Ramos (cell line): ENCODE data around the gene ARHGEF38.

Source experiments
- in situ Hi-C: fragments of 300-500 bp; cut with MboI; formaldehyde crosslinking; loops from one replicate; pipeline ENCODE4 v1.14.3; 2022; ENCODE audit warnings: low sequenced_read_pairs; ENCODE audit not compliant: unreplicated experiment

ARHGEF38 gene, protein sequence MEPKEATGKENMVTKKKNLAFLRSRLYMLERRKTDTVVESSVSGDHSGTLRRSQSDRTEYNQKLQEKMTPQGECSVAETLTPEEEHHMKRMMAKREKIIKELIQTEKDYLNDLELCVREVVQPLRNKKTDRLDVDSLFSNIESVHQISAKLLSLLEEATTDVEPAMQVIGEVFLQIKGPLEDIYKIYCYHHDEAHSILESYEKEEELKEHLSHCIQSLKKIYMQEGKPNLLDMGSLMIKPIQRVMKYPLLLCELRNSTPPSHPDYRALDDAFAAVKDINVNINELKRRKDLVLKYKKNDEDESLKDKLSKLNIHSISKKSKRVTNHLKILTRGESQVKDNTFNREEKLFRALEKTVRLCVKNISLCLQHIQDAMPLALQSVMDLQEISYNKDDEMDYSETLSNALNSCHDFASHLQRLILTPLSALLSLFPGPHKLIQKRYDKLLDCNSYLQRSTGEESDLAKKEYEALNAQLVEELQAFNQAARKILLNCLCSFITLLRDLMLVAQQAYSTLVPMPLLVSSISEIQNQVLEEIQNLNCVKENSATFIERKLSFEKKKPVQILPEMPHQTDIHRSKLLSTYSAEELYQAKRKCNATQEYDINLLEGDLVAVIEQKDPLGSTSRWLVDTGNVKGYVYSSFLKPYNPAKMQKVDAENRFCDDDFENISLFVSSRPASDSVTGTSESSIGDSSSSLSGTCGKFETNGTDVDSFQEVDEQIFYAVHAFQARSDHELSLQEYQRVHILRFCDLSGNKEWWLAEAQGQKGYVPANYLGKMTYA

DNA sequence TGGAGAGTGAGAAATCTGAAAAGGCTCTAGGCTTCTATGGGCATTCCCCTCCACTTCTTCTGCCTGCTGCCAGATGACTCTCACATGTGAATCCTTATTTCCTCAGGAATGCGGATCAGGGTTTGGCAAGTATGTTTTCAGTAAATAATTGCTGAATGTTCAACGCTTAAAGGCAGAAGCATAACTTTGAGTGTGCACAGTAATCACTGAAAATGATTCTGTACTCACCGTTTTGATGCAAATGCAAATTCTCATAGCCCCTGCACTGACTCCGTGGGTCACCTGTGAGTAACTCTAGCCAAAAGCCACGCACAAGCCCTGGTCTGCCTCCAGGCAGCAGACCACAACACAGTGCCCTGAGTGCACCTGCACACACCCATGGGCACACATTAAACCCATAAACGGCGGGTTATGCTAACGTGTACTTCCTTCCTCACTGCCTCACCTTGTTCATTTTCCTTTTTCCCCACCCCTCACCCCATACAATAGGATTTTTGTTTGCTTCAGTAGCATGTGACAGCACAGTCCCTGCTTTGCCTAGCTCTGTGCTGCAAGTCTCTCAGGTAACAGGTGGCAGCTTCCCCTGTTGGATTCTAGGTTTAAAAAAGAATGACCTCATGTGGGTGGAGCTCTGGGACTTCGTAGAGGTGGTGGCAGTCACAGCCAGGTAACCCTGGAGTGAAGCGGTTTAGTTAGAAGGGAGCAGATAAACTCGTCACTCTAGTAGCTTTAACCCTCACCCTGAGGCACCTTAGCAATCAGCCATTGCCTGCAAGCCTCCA lies at the start of gene ARHGEF38:
Gene ARHGEF38 (plus strand): TSS at position 656 of the 782 bp plus-strand sequence. CDS start 146 bp downstream, outside the sequence.
- in situ Hi-C loops = no loop called here

DNA sequence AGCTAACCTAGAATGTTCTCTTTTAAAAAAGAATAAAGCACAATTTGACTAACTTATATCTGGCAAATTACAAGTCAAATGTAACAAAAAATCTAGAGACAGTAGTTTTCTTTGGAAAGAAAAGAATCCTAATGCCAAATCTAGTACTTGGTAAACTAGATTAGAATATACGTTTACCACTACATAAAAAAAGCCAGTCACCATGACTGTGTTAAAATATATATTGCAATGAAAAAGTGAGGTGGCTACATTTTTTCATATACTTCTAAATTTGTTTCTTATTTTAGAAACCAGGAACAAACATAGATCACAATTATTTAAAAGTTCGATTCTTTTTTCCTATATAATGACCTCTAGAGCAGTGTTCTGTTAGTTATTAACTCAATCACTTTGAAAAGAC lies 48.9 kb upstream of the ARHGEF38 start:
- in situ Hi-C loops = no loop called here

GRCh38 chr4:105504744-105505143 lies 47.7 kb upstream of the ARHGEF38 start:
- in situ Hi-C loops = no loop called here

- in situ Hi-C loops = no loop called here
These were observed 43.1 kb upstream of the ARHGEF38 start for GRCh38 chr4:105509291-105509690.

DNA sequence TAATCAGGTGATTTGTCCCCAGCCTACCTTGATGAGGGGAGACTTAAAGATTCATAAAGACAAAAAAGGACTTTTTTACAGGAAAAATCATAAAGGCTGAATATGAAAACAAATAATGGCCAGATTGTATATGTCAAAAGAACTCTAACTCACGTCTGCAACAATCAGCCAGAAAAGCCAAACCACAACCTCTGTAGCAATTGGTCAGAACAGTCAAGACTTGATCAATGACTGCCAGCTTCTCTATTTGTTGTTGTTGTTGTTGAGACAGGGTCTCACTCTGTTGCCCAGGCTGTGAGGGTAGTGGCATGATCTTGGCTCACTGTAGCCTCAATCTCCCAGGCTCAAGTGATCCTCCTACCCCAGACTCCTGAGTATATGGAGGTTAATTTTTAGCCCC lies 42.7 kb upstream of the ARHGEF38 start:
- in situ Hi-C loops = no loop called here

DNA sequence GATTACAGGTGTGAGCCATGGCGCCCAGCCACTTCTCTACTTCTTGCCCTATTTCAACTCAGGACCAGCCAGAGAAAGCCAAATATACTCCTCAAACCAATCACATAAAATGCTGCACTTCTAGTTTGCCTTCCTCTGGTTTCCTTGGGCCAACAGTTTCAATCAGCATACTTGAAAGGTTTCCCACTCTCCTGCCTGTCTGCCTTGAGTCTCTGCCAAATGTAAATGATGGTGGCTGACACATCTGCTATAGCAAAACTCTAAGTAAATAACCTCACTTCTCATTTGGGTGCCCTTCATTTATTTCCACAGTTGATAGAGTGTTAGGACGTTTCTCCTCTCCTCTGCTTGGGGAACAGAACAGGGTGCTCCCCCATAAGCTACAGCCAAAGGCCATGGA lies 42.2 kb upstream of the ARHGEF38 start:
- in situ Hi-C loops = no loop called here

GRCh38 chr4:105520819-105521790 lies 31.3 kb upstream of the ARHGEF38 start:
- in situ Hi-C loops = no loop called here

DNA sequence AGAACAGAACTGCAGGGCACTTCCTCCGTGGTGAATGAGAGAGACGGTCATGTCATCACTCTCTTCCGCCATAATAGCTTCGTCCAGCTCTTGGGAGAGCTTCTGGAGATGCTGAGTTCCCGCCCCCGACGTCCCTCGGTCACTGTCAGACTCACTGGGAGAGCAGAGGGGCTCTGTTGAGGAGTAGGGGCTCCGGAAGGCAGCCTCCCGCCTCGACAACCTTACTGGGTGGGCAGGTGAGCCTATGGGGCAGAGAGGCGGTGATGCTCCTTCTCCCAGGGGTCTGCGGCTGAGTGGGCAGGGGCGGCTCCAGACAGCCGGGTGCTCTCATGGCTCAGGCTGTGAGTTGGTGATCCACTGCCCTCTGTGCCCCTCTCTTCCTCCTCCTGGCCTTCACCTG lies 25.8 kb upstream of the ARHGEF38 start:
- in situ Hi-C loops = no loop called here

DNA sequence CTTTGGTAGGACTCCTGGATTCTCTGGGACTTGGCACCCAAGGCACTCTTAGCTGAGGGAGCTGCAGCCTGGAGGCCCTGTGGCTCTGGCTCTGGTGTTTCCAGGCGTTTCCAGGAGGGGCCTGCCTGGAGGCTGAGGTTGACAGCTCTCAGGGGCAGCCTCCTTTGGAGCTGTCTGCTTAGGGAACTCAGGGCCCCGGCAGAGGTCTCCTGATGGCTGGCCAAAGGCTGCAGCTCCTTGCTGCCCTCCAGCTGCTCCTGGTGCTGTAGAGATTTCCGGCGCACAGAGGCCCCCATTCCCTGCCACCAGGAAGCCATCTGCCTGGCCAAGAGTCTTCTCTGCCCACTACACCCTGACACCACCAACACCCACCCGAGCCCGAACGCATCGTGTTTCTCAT lies 25.3 kb upstream of the ARHGEF38 start:
- in situ Hi-C loops = no loop called here

DNA sequence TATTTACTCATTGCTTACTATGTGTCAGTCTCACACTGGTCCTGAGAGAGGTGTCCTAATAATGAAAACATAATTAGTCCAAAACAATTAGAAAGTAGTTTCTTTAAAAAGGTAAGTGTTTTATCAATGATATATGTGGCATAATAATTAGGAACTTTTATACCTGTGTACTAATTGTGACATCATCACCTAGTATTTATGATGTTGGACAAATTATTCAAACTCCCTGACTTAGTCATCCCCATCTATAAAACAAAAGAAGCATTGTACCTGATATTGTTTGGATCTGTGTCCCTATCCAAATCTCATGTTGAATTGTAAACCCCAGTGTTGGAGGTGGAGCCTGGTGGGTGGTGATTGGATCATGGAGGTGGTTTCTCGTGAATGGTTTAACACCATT lies 15.8 kb upstream of the ARHGEF38 start:
- in situ Hi-C loops = no loop called here

DNA sequence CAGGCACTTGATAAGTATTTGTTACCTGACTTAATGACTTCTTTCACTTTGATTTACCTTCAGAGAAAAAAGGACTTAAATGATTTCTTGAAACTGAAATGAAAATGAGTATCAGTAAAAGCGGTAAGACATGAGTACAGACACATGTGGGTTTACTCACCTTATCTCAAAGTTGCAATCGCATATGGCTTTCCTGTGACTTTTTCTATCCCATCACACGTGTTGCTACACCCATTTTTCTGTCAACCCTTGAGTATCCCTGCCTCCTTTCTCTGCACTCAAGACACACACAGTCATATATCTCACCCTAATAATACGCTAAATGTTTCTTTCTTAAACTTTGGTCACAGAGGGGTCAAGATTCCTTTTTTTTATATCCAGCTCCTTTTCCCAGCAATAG lies 11.0 kb upstream of the ARHGEF38 start:
- in situ Hi-C loops = no loop called here

DNA sequence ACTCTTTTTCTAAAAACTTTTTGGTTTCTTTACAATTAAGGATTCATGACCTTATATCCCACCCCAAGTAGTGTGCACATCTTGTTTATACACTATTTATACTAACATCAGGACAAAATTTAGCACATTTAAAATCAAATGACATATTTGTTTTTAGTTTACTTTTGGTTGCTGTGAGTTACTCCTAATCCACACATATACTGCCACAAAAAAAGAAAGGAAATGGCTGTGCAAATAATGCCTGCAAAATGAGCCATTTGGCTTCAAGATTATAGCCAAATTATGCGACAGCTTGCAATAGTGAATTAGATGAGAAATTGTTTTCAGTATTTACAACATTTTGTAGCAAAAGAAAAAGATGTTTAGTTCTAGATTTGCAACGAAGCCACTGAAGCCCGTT lies 10.4 kb upstream of the ARHGEF38 start:
- in situ Hi-C loops = no loop called here

- in situ Hi-C loops = no loop called here
These were observed 9.1 kb upstream of the ARHGEF38 start for GRCh38 chr4:105543346-105543745.

DNA sequence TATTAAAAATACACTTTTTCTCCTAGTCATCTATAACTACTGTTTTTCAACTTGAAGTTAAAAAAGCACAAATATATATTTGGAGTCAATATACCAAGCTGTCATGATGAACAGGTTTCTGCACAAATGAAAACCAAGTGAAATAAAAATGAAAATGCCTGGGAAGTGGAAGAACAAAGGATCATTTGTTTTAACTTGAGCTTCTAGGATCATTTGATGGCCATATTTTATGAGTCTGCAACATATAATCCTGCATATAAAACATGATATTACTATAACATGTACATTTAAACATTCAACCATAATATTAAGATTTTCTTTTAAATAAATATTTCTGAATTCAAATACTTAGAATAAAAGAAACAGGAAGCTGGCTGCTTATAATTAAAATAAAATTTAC lies 8.5 kb upstream of the ARHGEF38 start:
- in situ Hi-C loops = no loop called here

GRCh38 chr4:105544520-105545286 lies 7.7 kb upstream of the ARHGEF38 start:
- in situ Hi-C loops = no loop called here

GRCh38 chr4:105546086-105546485 lies 6.3 kb upstream of the ARHGEF38 start:
- in situ Hi-C loops = no loop called here

DNA sequence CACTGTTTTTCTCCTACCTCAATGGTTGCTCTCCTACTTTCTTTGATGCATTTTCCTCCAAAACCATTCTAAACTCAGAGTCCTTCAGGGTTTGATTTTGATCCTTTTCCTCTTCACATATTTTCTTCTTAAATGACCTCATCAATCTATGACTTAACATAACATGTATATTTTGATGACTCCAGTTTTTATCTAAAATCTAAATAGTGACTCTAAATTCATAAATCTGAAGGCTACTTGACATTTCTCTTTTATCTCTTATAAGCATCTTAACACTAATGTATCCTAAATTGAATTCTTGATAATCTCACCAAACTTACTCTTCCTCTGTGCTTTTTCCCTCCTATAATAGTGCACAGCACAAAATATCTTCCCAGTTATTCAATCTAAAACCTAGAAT lies 4.7 kb upstream of the ARHGEF38 start:
- in situ Hi-C loops = no loop called here

DNA sequence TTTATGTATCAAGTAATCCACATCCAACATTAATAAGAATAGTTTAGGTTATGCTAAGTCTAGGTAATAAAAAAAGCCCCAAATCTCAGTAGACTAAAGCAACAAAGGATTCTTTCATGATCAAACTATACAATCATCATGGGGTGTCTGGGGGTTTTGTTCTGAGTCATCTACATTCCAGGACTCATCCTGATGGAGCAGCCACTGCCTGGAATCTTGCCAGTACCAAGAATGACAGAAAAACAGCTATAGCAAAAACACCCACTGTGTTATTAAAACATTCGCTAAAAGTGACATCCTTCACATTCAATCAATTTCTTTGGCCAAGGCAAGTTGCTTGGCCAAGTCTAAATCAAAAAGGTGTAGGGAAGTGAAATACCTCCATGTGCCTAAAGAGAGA lies 3.9 kb upstream of the ARHGEF38 start:
- in situ Hi-C loops = no loop called here

DNA sequence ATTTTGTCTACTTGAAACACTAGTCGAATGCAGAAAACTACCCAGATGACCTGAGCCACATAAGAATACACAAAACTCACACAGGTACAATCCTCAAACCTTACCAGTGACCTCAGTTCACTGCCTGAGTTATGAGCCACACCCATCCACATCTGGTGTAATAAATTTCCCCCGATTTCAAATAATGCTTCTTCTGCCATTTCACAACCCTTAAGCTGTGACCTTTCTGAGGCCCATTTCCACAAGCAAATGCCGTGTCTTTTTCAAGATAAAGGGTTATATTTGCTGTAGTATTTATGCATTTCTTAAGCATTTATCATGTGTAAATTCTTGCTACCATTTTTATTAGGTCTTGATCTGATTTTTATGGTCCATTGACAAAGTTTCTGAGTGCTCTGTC lies 1.8 kb upstream of the ARHGEF38 start:
- in situ Hi-C loops = no loop called here
